AML-193 (cell line): ENCODE measurements around the gene OR2Z1.

ENCODE experiments used
- DNase-seq, 2 experiments: peaks; one replicate each; lab custom pipeline; 2025; lab: John Stamatoyannopoulos, UW

OR2Z1 gene

GRCh38 chr19:8721334-8721733, at the start of gene OR2Z1:
TSS of gene OR2Z1 (plus strand) at chr19:8721634. CDS start at chr19:8731029, 9,395 bp downstream.
- DNase-seq = no peak

GRCh38 chr19:8673276-8673891, 48.0 kb upstream of the OR2Z1 start:
- DNase-seq = no peak

DNA sequence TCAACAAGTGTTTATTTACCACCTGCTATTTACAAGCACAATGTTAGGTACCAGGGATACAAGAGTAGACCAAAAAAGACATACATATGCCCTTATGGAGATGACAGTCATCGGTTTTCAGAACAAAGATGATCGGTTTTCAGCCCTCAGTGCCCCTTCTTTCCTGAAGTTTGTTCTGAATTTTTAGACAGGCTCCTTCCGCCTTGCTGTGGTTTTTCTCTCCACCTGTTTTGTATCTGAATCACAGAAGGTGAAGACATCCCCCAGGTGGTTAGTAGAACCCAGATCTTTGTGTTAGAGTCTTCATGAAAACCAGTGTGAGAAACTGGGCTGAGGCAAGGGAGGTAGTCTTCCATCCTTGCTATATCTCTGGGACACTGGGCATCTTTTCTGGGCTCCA, 46.4 kb upstream of the OR2Z1 start:
- DNase-seq = no peak

DNA sequence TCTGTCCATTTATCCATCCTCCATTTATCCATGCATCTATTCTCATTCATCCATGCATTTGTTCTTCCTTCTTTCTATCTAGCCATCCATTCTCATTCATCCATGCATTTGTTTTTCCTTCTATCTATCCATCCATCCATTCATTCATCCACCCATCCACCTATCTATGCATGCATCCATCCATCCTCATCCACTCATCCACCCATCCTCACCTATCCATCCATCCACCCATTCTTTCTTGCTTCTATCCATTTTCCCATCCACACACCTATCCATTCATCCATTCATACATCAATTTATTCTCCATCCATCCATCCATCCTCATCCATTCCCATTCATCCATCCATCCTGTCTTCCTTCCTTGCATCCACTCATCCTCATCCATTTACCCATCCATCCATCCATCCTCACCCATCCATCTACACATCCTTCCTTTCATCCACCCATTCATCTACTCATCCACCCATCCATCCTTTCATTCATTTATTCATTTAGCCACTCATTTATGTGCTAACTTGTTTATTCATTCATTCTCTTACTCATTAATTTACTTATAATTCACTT, 43.1 kb upstream of the OR2Z1 start:
- DNase-seq = no peak

DNA sequence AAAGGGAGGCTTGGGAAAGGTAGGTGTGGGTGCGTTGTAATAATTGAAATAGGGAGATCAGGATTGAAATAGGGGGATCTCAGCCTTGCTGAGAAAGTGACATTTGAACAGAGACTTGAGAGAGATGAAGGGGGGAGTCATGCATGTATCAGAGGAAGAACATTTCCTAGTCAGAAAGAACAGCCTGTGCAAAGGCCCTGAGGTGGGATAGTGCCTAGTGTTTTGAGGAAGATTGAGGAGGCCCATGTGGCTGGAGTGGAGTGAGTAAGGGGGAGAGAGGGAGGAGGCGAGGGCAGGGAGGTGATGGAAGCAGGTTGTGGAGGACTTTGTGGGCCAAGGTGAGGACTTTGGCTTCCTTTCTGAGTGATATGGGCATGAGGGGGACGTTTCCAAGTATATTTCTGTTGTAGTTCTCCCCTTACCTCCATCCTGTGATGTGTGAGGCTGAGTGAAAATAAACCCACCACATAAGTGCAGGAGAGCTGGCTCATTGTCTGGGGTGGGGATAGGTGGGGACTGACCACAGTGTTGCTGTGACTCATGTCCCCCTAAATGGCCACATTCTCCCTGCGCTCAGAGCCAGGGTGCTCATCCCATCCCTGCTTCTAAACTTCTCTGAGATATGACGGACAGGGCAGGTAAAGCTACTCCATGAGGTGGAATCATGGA, 40.6 kb upstream of the OR2Z1 start:
- DNase-seq = no peak

DNA sequence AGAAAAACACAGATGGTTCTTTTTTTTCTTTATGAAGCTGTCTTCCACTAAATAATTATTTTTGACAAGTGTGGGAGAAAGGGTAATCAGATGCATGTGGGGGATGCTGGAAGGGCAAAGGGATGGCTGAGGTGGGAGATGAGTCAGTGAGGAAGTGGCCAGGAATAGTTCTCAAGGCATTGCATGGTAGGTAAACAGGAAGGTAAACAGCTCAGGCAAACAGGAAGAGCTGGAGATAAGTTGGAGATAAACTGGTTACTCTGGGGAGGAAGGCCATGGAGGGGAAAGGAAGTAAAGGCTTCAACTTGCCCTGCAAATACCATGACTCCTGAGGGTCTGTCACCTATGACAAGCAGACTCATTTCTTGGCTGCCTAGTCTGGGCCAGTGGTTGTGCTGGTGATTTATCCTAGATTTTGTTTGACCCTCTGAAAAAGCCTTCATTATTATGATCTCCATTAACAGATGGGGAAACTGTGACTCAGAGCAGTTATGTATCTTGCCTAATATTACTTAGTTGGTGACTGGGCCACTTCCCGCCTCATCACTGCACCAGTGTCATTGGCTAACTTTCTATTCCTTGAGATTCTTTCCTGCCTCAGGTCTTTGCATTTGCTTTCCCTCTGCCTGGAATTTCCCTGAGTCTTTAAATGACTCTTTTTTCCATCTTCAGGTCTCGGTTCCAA, 39.9 kb upstream of the OR2Z1 start:
- DNase-seq = no peak

DNA sequence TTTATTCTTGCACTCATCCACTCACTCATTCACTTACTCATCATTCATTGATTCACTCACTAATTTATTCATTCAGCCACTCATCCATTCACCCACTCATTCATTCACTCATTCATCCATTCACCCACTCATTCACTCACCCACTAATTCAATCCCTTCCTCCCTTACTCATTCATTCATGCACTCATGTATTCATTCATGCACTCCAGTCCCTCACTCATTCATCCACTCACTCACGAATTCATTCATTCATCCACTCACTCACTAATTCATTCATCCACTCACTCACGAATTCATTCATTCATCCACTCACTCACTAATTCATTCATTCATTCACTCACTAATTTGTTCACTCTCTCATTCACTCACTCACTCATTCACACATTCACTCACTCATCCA, 39.0 kb upstream of the OR2Z1 start:
- no peak for DNase-seq

DNA sequence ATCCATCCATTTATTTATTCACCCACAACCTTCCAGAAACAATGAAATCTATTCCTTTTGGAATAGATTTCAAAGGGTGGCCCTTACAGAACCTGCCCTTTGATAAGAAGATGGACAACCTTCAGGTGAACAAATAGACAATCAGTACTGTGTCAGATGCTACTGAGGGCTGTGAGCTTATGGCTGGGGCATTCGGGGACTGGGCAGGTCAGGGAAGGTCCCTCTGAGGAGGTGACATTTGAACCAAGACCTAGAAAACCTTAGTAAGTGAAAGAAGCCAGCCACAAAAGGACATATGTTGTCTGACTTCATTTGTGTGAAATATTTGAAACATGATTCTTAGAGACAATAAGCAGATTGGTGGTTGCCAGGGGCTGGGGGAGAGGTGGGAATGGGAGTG, 38.5 kb upstream of the OR2Z1 start:
- no peak for DNase-seq

GRCh38 chr19:8684001-8684902, 37.2 kb upstream of the OR2Z1 start:
- DNase-seq = no peak

DNA sequence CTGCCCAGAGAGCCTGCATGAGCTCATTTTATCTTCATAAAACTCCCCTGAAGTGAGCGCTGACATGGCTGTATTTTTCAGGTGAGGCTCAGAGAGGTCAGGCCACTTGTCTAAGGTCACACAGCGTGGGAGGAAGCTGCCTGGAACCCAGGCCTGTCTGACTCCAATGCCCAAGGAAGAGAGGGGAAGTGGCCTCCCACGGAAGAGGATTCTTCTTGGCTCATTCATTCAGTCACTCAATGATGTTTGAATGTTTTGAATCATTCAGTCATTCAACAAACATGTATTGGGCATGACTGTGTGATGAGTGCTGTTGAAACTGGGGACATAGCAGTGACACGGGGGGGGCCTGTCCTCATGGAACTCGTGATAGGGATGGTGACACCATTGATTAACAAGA, 34.9 kb upstream of the OR2Z1 start:
- no peak for DNase-seq

DNA sequence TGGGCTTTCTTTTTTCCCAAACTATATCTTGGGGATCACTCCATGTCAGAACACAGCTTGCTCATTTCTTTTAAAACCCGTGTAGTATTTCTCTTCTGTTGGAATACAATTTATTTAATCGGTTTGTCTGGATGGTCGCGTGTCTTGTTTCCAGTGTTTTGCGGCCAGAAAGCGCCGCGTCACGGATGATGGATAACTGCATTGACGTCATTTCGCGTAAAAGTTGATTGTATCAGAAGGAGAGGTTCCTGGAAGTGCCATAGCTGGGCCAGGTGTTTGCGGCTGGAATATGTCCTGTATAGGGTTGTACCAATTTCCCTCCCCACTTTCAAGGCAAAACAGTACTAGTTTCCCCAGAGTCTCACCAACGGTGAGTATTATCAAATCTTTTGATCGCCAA, 32.5 kb upstream of the OR2Z1 start:
- no peak for DNase-seq

DNA sequence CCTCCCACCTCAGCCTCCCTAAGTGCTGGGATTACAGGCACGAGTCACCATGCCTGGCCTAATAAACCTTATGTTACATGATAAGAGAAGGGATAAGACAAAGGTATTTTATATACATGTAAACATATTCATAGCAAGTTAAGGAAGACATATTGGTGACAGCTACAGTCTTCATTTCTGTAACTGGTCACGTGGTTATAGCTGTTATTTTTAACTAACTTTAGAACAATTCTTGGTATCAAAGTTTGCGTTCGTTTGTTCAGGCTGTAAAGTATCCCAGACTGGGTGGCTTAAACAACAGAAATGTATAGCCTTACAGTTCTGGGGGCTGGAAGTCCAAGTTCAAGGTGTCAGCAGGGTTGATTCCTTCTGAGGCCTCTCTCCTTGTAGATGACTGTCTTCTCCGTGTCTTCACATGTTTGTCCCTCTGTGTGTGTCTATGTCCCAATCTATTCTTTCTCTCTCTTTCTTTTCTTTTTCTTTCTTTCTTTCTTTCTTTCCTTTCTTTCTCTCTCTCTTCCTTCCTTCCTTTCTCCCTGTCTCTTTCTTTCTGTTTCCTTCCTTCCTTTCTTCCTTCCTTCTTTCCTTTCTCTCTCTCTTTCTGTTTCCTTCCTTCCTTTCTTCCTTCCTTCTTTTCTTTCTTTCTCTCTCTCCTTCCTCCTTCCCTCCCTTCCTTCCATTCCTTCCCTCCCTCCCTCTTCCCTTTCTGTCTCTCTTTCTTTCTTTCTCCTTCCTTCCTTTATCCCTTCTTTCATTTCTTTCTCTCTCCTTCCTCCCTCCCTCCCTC, 30.5 kb upstream of the OR2Z1 start:
- no peak for DNase-seq

DNA sequence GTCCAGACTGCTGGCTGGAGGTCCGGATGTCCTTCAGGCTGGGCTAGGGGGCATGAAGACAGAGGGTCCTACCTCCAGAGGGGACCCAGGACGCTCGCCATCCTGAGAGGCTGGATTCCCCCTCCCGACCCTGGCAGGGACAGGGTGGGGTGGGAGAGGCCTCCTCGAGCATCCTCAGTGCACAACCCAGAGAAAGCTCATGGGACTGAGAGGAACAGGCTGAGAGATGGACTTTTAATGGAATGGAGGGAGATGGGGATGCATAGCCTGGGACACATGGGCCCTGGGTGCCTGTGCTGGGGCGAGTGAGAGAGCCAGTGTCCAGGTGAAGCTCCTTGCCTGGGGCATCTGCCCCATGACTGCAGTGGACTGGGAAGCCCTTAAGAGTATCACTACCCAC, 25.9 kb upstream of the OR2Z1 start:
- no peak for DNase-seq

- DNase-seq = no peak
Measured at GRCh38 chr19:8695911-8696310, 25.5 kb upstream of the OR2Z1 start.

GRCh38 chr19:8696993-8697392, 24.4 kb upstream of the OR2Z1 start:
- no peak for DNase-seq

DNA sequence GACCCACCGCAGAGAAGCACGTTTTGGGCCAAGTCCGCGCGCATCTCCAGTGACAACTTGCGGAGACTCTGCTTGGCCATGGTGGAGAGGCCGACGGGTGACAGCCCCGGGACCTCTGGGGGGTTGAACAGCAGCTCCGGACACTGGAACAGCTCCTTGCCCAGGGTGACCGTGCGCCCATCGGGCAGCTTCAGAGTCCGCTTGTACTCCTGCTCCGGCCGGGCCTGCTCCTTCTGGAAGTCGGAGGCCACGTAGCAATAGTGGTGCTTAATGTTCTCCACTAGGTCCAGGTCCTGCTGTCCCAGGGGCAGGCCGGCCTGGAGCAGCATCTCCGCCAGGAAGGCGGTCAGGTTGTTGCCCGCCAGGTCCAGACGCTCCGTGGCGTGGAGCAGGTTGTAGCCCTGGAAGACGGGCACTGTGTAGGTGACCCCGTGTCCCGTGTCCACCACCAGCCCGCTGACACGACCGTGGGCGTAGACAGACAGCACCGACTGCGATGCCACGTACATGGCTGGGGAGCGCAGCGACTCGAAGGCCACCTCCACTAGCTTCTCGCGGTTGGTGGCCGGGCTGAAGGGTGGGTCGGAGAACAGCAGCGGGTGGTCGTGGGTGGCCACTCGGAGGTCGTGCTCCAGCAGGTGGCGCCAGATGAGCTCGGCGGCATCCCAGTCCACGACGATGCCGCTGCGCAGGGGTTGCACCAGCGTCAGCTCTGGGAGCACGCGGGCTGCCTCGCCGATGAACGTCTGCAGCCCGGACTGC, 23.6 kb upstream of the OR2Z1 start:
- no peak for DNase-seq

GRCh38 chr19:8698433-8699063, 22.9 kb upstream of the OR2Z1 start, which contains the start of gene ACTL9:
TSS of gene ACTL9 (minus strand) at chr19:8698795. CDS start at chr19:8698701, 94 bp downstream.
- DNase-seq = no peak

DNA sequence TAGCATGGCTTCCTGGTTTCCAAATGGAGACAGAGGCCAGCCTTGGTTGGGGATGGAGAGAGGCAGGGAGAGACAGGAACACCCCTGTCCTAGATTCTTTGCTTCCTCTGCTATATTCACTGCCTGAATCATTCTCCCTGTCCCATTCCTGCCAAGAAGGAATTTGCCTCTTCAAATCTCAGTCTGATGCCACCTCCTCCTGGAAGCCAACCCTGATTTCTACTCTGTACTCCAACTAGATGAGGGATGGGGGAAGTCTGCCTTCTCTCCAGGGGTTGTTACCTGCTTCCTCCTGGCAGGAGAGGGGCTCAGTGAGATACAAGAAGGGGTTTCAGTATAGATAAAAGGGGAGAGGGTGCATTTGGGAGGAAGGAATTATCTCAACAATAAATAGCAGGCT, 21.5 kb upstream of the OR2Z1 start:
- DNase-seq = no peak

- DNase-seq = no peak
Measured at GRCh38 chr19:8700956-8701355, 20.5 kb upstream of the OR2Z1 start.

DNA sequence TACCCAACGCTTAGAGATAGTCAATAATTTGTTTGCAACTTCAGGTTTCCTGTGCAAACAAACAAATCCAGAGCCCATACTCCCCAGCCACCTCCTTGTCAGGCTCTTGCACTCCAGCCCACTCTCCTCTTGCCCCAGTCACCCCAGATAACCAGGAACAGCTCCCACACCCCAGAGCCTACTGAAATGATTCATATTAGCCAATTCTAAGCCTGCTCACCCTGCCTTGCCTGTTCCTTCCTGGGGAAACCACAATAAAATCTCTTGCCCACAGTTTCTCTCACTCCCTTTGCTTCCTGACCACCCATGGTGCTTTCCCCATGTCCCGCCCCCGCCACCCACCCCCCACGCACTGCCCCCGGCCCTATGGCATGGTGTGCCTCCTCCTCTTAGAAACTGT, 19.1 kb upstream of the OR2Z1 start:
- DNase-seq = no peak
